ENCODE measurements around the gene HUNK.
"Not testable (repeated sequence)": the region's sequence is repeated elsewhere in the genome, so short reads cannot be mapped to it uniquely, and the experiment has no call there.

Gene HUNK

GRCh38 chr21:31924548-31924947, 51.7 kb downstream of the HUNK start:
- no peak for DNase-seq

GRCh38 chr21:31926498-31926897, 53.7 kb downstream of the HUNK start:
- DNase-seq = no peak

- no peak for DNase-seq
These were observed 55.0 kb downstream of the HUNK start for GRCh38 chr21:31927689-31928353.

- DNase-seq = no peak
These were observed 55.8 kb downstream of the HUNK start for GRCh38 chr21:31928656-31929055.

GRCh38 chr21:31929548-31929947, 56.7 kb downstream of the HUNK start:
- DNase-seq = peak in 1 of 2 experiments; percentile 20

- no peak for DNase-seq
These were observed 57.2 kb downstream of the HUNK start for GRCh38 chr21:31930001-31930400.

- no peak for DNase-seq
These were observed 59.0 kb downstream of the HUNK start for GRCh38 chr21:31931644-31932469.

GRCh38 chr21:31932470-31932764, 59.6 kb downstream of the HUNK start:
- DNase-seq = no peak

GRCh38 chr21:31937303-31937702, 64.5 kb downstream of the HUNK start:
- peak; percentile 28 to 50 for DNase-seq

- DNase-seq = no peak
These were observed 65.8 kb downstream of the HUNK start for GRCh38 chr21:31938330-31939301.

GRCh38 chr21:31941694-31942093, 68.9 kb downstream of the HUNK start:
- DNase-seq = no peak

GRCh38 chr21:31943561-31943960, 70.7 kb downstream of the HUNK start:
- no peak for DNase-seq

- no peak for DNase-seq
These were observed 72.3 kb downstream of the HUNK start for GRCh38 chr21:31945141-31945540.

GRCh38 chr21:31945546-31945945, 72.7 kb downstream of the HUNK start:
- DNase-seq = no peak

GRCh38 chr21:31946231-31946630, 73.4 kb downstream of the HUNK start:
- no peak for DNase-seq

- DNase-seq = not testable (repeated sequence)
These were observed 74.2 kb downstream of the HUNK start for GRCh38 chr21:31946876-31947550.

- DNase-seq = no peak
These were observed 75.9 kb downstream of the HUNK start for GRCh38 chr21:31948676-31949075.

- DNase-seq = no peak
These were observed 80.0 kb downstream of the HUNK start for GRCh38 chr21:31952828-31953227.

- no peak for DNase-seq
These were observed 84.8 kb downstream of the HUNK start for GRCh38 chr21:31957631-31958030.

- no peak for DNase-seq
These were observed 87.1 kb downstream of the HUNK start for GRCh38 chr21:31959881-31960280.

GRCh38 chr21:31961027-31961426, 88.2 kb downstream of the HUNK start:
- no peak for DNase-seq

- DNase-seq = no peak
These were observed 88.9 kb downstream of the HUNK start for GRCh38 chr21:31961704-31962103.

- no peak for DNase-seq
These were observed 91.9 kb downstream of the HUNK start for GRCh38 chr21:31964692-31965091.

Measured in NCI-H526 (cell line).